A673 (cell line): ENCODE measurements around the gene MAT2B. TPM values are rescaled to one million over a fixed set of nuclear protein-coding genes. Genes with fewer than 3 reads are reported as not detected.

ENCODE experiments used
- BruUV-seq: library from RNA; stranded (reverse); fragments of 400-500 nt; replicated peaks from 2 replicates; lab custom pipeline; 2021; lab: Mats Ljungman, UMichigan
- CTCF ChIA-PET: fragments of 300-600 bp; sonication (Branson Sonifier 250); formaldehyde crosslinking; loops from one replicate; lab custom pipeline; 2022; ENCODE audit warnings: antibody characterized with exemption; lab: Charles Lee
- POLR2A ChIA-PET: fragments of 300-600 bp; sonication (Branson Sonifier 250); formaldehyde crosslinking; loops from one replicate; lab custom pipeline; 2022; ENCODE audit warnings: antibody characterized with exemption; ENCODE audit not compliant: low non-redundant PET; lab: Charles Lee
- DNase-seq: peaks from one replicate; pipeline ENCODE4 v3.0.0-alpha.2; 2015; ENCODE audit warnings: low spot score
- H3K27ac ChIP-seq: fragments of 200-600 bp; sonication (generic); 2 replicates; pipeline ENCODE4 v1.5.1; 2016; ENCODE audit warnings: mixed run types, low read depth, mild to moderate bottlenecking, mixed read lengths, antibody characterized with exemption, low read length; ENCODE audit not compliant: poor library complexity, severe bottlenecking
- H3K27me3 ChIP-seq: fragments of 200-600 bp; sonication (generic); replicated peaks from 2 replicates; pipeline ENCODE4 v1.6.1; 2017; ENCODE audit warnings: mixed run types, low read depth, mild to moderate bottlenecking, mixed read lengths, antibody characterized with exemption, low read length; ENCODE audit not compliant: insufficient read depth, poor library complexity
- H3K36me3 ChIP-seq: fragments of 200-600 bp; sonication (generic); 2 replicates; pipeline ENCODE4 v1.6.1; 2016; ENCODE audit warnings: mixed run types, mild to moderate bottlenecking, mixed read lengths, antibody characterized with exemption, low read length; ENCODE audit not compliant: insufficient read depth, poor library complexity, severe bottlenecking
- H3K4me1 ChIP-seq: fragments of 200-600 bp; sonication (generic); 2 replicates; pipeline ENCODE4 v1.6.1; 2017; ENCODE audit warnings: mixed run types, mild to moderate bottlenecking, mixed read lengths, antibody characterized with exemption, low read length; ENCODE audit not compliant: insufficient read depth, poor library complexity, severe bottlenecking
- H3K4me3 ChIP-seq: fragments of 200-600 bp; sonication (generic); 2 replicates; pipeline ENCODE4 v1.5.1; 2016; ENCODE audit warnings: low read depth, mixed run types, mild to moderate bottlenecking, mixed read lengths, low read length; ENCODE audit not compliant: poor library complexity, severe bottlenecking
- H3K9me3 ChIP-seq: fragments of 200-600 bp; sonication (generic); 2 replicates; pipeline ENCODE4 v1.6.1; 2016; ENCODE audit warnings: mixed run types, low read depth, mild to moderate bottlenecking, mixed read lengths, antibody characterized with exemption, low read length; ENCODE audit not compliant: poor library complexity, severe bottlenecking
- CTCF ChIP-seq: fragments of 300-800, 200-600 bp; sonication (generic); conservative IDR thresholded peaks from 2 replicates; pipeline ENCODE4 v1.5.1; 2017; ENCODE audit warnings: low read depth, mild to moderate bottlenecking, antibody characterized with exemption, low read length, moderate library complexity, mixed read lengths
- EZH2 ChIP-seq: fragments of 200-600 bp; sonication (generic); IDR thresholded peaks from 2 replicates; pipeline ENCODE4 v1.6.1; 2017; ENCODE audit warnings: borderline replicate concordance, low read depth, mild to moderate bottlenecking, mixed read lengths, antibody characterized with exemption, low read length; ENCODE audit not compliant: poor library complexity, severe bottlenecking
- intact Hi-C: fragments of 100-400 bp; cut with micrococcal nuclease; formaldehyde crosslinking; loops from one replicate; pipeline ENCODE4 v1.10.0; 2022; ENCODE audit not compliant: unreplicated experiment
- total RNA-seq: library from RNA; stranded (reverse); gene quantifications from 2 replicates; pipeline ENCODE4 v1.2.3, GENCODE V29; 2021

The MAT2B gene
- total RNA-seq, 1 experiment from 2014 or later, result 49.9 TPM

GRCh38 chr5:163562071-163562470 lies 56.7 kb downstream of the MAT2B start:
- intact Hi-C loops, result loop anchor here (10.0 kb wide), 1 partner anchor 243 kb away; no protein-coding TSS in a partner anchor
- CTCF ChIA-PET, result no interaction called here
- peaks cover 39% of the 10 kb centered on the region for H3K27me3 ChIP-seq

GRCh38 chr5:163563112-163563511 lies 57.7 kb downstream of the MAT2B start:
- no peaks in the 10 kb centered on the region for H3K36me3 ChIP-seq
- H3K4me3 ChIP-seq, result no peak overlapping the region
- TF ChIP-seq EZH2 (no peak), CTCF (no peak)
- no peaks in the 10 kb centered on the region for H3K9me3 ChIP-seq
- ChIA-PET CTCF (no interaction called here), POLR2A (no interaction called here)
- intact Hi-C loops, result loop anchor here (10.0 kb wide), 1 partner anchor 242 kb away; no protein-coding TSS in a partner anchor
- peaks cover 43% of the 10 kb centered on the region for H3K27me3 ChIP-seq
- no TSS peak for BruUV-seq
- no peak for DNase-seq
- H3K4me1 ChIP-seq, result peaks cover 8% of the 10 kb centered on the region
- H3K27ac ChIP-seq, result no peak overlapping the region

More at GRCh38 chr5:163562071-163562470, 56.7 kb downstream of the MAT2B start:
- no peaks in the 10 kb centered on the region for H3K36me3 ChIP-seq
- BruUV-seq, result no TSS peak
- DNase-seq, result no peak
- POLR2A ChIA-PET, result no interaction called here
- no peak for TF ChIP-seq EZH2
- no peak for TF ChIP-seq CTCF
- peaks cover 8% of the 10 kb centered on the region for H3K4me1 ChIP-seq
- no peak overlapping the region for H3K4me3 ChIP-seq
- no peak overlapping the region for H3K27ac ChIP-seq
- no peaks in the 10 kb centered on the region for H3K9me3 ChIP-seq

GRCh38 chr5:163563880-163564279 lies 58.5 kb downstream of the MAT2B start:
- TF ChIP-seq EZH2 (no peak), CTCF (no peak)

More at GRCh38 chr5:163563880-163564279, 58.5 kb downstream of the MAT2B start:
- no peaks in the 10 kb centered on the region for H3K9me3 ChIP-seq
- ChIA-PET POLR2A (no interaction called here), CTCF (interaction anchor here (0.6 kb wide), 1 partner anchor 11 kb away, joined by 3 read pairs; no protein-coding TSS in a partner anchor)
- H3K4me1 ChIP-seq, result peaks cover 12% of the 10 kb centered on the region
- H3K27me3 ChIP-seq, result peaks cover 43% of the 10 kb centered on the region
- H3K4me3 ChIP-seq, result no peak overlapping the region
- no peaks in the 10 kb centered on the region for H3K36me3 ChIP-seq
- no TSS peak for BruUV-seq
- no peak overlapping the region for H3K27ac ChIP-seq
- intact Hi-C loops, result loop anchor here (10.0 kb wide), 1 partner anchor 241 kb away; no protein-coding TSS in a partner anchor
- DNase-seq, result no peak
